Measurements from ENCODE around the gene DVL1. TPM values are rescaled to one million over a fixed set of nuclear protein-coding genes. Genes with fewer than 3 reads are reported as not detected.

The DVL1 gene
- total and polyA plus RNA-seq, 9 of the 15 experiments (the other 6 are each of a cell fraction or from before 2014, with no cell fraction given) = 0.62 to 135 (median 24.3) TPM

- TF ChIP-seq, protein P1, sequence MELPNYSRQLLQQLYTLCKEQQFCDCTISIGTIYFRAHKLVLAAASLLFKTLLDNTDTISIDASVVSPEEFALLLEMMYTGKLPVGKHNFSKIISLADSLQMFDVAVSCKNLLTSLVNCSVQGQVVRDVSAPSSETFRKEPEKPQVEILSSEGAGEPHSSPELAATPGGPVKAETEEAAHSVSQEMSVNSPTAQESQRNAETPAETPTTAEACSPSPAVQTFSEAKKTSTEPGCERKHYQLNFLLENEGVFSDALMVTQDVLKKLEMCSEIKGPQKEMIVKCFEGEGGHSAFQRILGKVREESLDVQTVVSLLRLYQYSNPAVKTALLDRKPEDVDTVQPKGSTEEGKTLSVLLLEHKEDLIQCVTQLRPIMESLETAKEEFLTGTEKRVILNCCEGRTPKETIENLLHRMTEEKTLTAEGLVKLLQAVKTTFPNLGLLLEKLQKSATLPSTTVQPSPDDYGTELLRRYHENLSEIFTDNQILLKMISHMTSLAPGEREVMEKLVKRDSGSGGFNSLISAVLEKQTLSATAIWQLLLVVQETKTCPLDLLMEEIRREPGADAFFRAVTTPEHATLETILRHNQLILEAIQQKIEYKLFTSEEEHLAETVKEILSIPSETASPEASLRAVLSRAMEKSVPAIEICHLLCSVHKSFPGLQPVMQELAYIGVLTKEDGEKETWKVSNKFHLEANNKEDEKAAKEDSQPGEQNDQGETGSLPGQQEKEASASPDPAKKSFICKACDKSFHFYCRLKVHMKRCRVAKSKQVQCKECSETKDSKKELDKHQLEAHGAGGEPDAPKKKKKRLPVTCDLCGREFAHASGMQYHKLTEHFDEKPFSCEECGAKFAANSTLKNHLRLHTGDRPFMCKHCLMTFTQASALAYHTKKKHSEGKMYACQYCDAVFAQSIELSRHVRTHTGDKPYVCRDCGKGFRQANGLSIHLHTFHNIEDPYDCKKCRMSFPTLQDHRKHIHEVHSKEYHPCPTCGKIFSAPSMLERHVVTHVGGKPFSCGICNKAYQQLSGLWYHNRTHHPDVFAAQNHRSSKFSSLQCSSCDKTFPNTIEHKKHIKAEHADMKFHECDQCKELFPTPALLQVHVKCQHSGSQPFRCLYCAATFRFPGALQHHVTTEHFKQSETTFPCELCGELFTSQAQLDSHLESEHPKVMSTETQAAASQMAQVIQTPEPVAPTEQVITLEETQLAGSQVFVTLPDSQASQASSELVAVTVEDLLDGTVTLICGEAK (IDR thresholded peaks at IDR 0.05) = peak; percentile 16; the same call in 1 of the 2 replicates
- TF ChIP-seq, protein P1 (CRISPR knock-in tag; IDR thresholded peaks at IDR 0.05) = no peak
- TF ChIP-seq, protein P2, sequence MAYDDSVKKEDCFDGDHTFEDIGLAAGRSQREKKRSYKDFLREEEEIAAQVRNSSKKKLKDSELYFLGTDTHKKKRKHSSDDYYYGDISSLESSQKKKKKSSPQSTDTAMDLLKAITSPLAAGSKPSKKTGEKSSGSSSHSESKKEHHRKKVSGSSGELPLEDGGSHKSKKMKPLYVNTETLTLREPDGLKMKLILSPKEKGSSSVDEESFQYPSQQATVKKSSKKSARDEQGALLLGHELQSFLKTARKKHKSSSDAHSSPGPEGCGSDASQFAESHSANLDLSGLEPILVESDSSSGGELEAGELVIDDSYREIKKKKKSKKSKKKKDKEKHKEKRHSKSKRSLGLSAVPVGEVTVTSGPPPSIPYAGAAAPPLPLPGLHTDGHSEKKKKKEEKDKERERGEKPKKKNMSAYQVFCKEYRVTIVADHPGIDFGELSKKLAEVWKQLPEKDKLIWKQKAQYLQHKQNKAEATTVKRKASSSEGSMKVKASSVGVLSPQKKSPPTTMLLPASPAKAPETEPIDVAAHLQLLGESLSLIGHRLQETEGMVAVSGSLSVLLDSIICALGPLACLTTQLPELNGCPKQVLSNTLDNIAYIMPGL (CRISPR knock-in tag; IDR thresholded peaks at IDR 0.05) = peak; percentile 86
- TF ChIP-seq SFPQ (IDR thresholded peaks at IDR 0.05; ENCODE audit: low read depth, low read length) (no peak), HCFC1 (IDR thresholded peaks at IDR 0.05; ENCODE audit: low read depth, low read length) (peak; percentile 17; the same call in 1 of the 2 replicates), CUX1 (CRISPR knock-in tag; IDR thresholded peaks at IDR 0.05) (no peak), CBFA2T2 (conservative IDR thresholded peaks at IDR 0.05) (no peak), ZNF184 (CRISPR knock-in tag; IDR thresholded peaks at IDR 0.05) (no peak)
These were observed at the start of gene DVL1 (continued) for GRCh38 chr1:1349256-1350012.
